OCI-LY7 (cell line): ENCODE data around the gene ADD2. TPM values are rescaled to one million over a fixed set of nuclear protein-coding genes. Genes with fewer than 3 reads are reported as not detected.

Experiments
- BruUV-seq: library from RNA; stranded (reverse); fragments of 400-500 nt; replicated peaks from 2 replicates; lab custom pipeline; 2021; lab: Mats Ljungman, UMichigan
- CTCF ChIA-PET: fragments of 300-600 bp; sonication (Branson Sonifier 250); formaldehyde crosslinking; loops from one replicate; lab custom pipeline; 2022; ENCODE audit warnings: antibody characterized with exemption; ENCODE audit not compliant: unreplicated experiment; lab: Charles Lee
- POLR2A ChIA-PET: fragments of 300-600 bp; sonication (Branson Sonifier 250); formaldehyde crosslinking; loops from one replicate; lab custom pipeline; 2022; ENCODE audit warnings: antibody characterized with exemption; lab: Charles Lee
- DNase-seq: peaks from one replicate; pipeline ENCODE4 v3.0.0-alpha.2; 2015; ENCODE audit warnings: low spot score
- H2AFZ ChIP-seq: fragments of 200-600 bp; sonication (generic), shearing (Covaris generic); 2 replicates; pipeline ENCODE4 v1.6.1; 2014; ENCODE audit warnings: mild to moderate bottlenecking, antibody characterized with exemption, low read length, moderate library complexity
- H3K27ac ChIP-seq: fragments of 200-600 bp; sonication (generic); 2 replicates; pipeline ENCODE4 v1.5.1; 2014; ENCODE audit warnings: mixed run types, low read depth, mild to moderate bottlenecking, moderate library complexity, low read length, inconsistent platforms; ENCODE audit not compliant: poor library complexity, severe bottlenecking
- H3K36me3 ChIP-seq: fragments of 200-600 bp; sonication (generic); 2 replicates; pipeline ENCODE4 v1.6.1; 2014; ENCODE audit warnings: mild to moderate bottlenecking, antibody characterized with exemption, low read length, moderate library complexity, mixed read lengths; ENCODE audit not compliant: insufficient read depth
- H3K4me1 ChIP-seq: fragments of 200-600 bp; sonication (generic); 2 replicates; pipeline ENCODE4 v1.5.1; 2014; ENCODE audit warnings: mild to moderate bottlenecking, low read length; ENCODE audit not compliant: insufficient read depth, poor library complexity, severe bottlenecking
- H3K4me2 ChIP-seq: fragments of 200-600 bp; sonication (generic); 2 replicates; pipeline ENCODE4 v1.6.1; 2014; ENCODE audit warnings: mild to moderate bottlenecking, low read length
- H3K4me3 ChIP-seq: fragments of 200-600 bp; sonication (generic); 2 replicates; pipeline ENCODE4 v1.5.1; 2014; ENCODE audit warnings: mild to moderate bottlenecking, low read depth, low read length; ENCODE audit not compliant: poor library complexity, severe bottlenecking
- H3K79me2 ChIP-seq: fragments of 200-600 bp; sonication (generic); 2 replicates; pipeline ENCODE4 v1.6.1; 2016; ENCODE audit warnings: low read depth, mild to moderate bottlenecking, low read length, moderate library complexity, mixed read lengths; ENCODE audit not compliant: insufficient read depth
- H3K9me2 ChIP-seq: fragments of 200-600 bp; sonication (generic); 2 replicates; pipeline ENCODE4 v1.6.1; 2016; ENCODE audit warnings: mild to moderate bottlenecking, low read length, mixed read lengths; ENCODE audit not compliant: insufficient read depth
- H3K9me3 ChIP-seq: fragments of 200-600 bp; sonication (generic); 2 replicates; pipeline ENCODE4 v1.6.1; 2014; ENCODE audit warnings: mild to moderate bottlenecking, mixed run types, low read length, mixed read lengths
- H4K20me1 ChIP-seq: fragments of 200-600 bp; sonication (generic); 2 replicates; pipeline ENCODE4 v1.6.1; 2014; ENCODE audit warnings: mild to moderate bottlenecking, antibody characterized with exemption, low read length, moderate library complexity, mixed read lengths; ENCODE audit not compliant: insufficient read depth
- EZH2phosphoT487 ChIP-seq: fragments of 200-600 bp; sonication (generic); IDR thresholded peaks from 2 replicates; pipeline ENCODE4 v1.6.1; 2018; ENCODE audit warnings: low read depth, borderline replicate concordance, mild to moderate bottlenecking, mixed run types, antibody characterized with exemption, low read length, moderate library complexity, mixed read lengths
- intact Hi-C: fragments of 100-400 bp; cut with micrococcal nuclease; formaldehyde crosslinking; loops from one replicate; pipeline ENCODE4 v1.10.0; 2022; ENCODE audit not compliant: unreplicated experiment
- total RNA-seq, 2 experiments: library from RNA; depleted of rRNA in 1 of 2; stranded (reverse); fragments of >200 nt in 1 of 2; shearing (Covaris generic) in 1 of 2; gene quantifications; 2 replicates each; pipeline ENCODE4 v1.2.3, GENCODE V29; 2014 to 2022
- TF ChIP-seq, protein P1 (sequence below): fragments of 200-600 bp; sonication (generic); conservative IDR thresholded peaks from 2 replicates; pipeline ENCODE4 v1.5.1; 2014; ENCODE audit warnings: mild to moderate bottlenecking, antibody characterized with exemption, low read length, moderate library complexity, mixed read lengths

Gene ADD2
- total RNA-seq, 2 experiments from 2014 or later, result not detected

DNA sequence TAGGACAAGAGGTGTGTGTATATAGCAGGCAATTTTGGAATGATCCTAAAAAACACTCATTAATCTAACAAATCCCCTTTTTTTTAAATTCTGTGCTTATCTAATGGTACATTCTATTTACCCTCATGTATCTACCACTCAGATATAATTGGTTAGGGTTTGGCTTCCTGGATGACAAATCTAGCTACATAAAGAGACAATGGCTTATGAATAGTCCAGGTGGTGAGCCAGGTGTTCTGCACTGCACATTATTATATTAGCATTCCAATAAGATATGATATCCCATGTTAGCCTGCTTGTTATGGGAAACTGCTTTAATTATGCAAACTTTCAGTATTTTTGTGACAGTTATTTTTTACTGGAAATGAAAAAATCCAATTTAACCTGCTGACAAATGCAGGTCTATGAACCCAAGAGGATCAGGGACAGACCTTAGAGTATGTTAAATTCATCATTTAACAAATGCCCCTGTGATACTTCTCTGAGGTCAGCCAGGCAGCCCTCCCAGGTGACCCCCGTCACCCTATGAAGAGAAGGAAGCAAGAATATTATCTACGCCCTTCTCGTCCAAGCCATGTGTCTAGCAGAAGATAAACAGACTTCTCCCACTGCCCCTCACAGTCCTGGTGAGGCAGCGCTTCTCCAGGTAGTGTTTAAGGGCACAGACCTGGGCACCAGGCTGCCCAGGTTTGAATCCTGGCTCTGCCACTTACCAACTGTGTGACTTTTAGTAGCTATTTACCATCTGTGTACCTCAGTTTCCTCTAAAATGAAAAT, 83.0 kb downstream of the ADD2 start:
- H3K4me3 ChIP-seq, result no peak overlapping the region
- no peaks in the 10 kb centered on the region for H3K4me1 ChIP-seq
- no peak overlapping the region for H2AFZ ChIP-seq
- ChIA-PET POLR2A (no interaction called here), CTCF (no interaction called here)
- intact Hi-C loops, result no loop called here
- no peak overlapping the region for H3K4me2 ChIP-seq
- H3K27ac ChIP-seq, result no peak overlapping the region
- H3K9me3 ChIP-seq, result no peaks in the 10 kb centered on the region
- BruUV-seq, result no TSS peak
- H3K9me2 ChIP-seq, result no peaks in the 10 kb centered on the region
- DNase-seq, result no peak
- no peaks in the 10 kb centered on the region for H4K20me1 ChIP-seq
- TF ChIP-seq, protein P1, sequence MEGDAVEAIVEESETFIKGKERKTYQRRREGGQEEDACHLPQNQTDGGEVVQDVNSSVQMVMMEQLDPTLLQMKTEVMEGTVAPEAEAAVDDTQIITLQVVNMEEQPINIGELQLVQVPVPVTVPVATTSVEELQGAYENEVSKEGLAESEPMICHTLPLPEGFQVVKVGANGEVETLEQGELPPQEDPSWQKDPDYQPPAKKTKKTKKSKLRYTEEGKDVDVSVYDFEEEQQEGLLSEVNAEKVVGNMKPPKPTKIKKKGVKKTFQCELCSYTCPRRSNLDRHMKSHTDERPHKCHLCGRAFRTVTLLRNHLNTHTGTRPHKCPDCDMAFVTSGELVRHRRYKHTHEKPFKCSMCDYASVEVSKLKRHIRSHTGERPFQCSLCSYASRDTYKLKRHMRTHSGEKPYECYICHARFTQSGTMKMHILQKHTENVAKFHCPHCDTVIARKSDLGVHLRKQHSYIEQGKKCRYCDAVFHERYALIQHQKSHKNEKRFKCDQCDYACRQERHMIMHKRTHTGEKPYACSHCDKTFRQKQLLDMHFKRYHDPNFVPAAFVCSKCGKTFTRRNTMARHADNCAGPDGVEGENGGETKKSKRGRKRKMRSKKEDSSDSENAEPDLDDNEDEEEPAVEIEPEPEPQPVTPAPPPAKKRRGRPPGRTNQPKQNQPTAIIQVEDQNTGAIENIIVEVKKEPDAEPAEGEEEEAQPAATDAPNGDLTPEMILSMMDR, result no peak
- no peak for TF ChIP-seq EZH2phosphoT487
- no peaks in the 10 kb centered on the region for H3K36me3 ChIP-seq
- H3K79me2 ChIP-seq, result no peaks in the 10 kb centered on the region

DNA sequence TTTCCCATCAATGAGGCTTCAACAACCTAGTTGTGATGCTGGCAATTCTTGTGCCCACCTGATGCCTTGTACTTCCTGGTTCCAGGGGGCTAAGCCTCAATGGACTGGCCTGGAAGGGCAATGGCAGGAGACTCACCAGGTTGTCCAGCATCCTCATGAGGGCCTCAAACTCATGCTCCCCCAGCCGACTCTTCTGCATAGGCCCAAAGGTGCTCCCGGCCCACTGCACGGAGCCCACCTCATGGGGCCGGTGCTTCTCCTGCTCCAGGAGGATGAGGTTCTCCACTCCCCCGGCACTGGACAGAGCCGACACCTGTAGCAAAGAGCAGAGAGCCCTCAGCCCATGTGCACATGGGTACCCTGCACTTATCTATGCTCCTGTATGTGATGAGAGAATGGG, 84.5 kb downstream of the ADD2 start:
- H4K20me1 ChIP-seq, result no peaks in the 10 kb centered on the region
- CTCF ChIA-PET, result no interaction called here
- no peaks in the 10 kb centered on the region for H3K4me1 ChIP-seq
- no peak for DNase-seq
- intact Hi-C loops, result no loop called here
- H3K9me3 ChIP-seq, result no peaks in the 10 kb centered on the region
- no peak overlapping the region for H3K4me3 ChIP-seq
- TF ChIP-seq, protein P1, result no peak
- TF ChIP-seq EZH2phosphoT487, result no peak
- no peak overlapping the region for H2AFZ ChIP-seq
- no peak overlapping the region for H3K27ac ChIP-seq
- no peak overlapping the region for H3K4me2 ChIP-seq
- no peaks in the 10 kb centered on the region for H3K36me3 ChIP-seq
- H3K9me2 ChIP-seq, result no peaks in the 10 kb centered on the region
- no TSS peak for BruUV-seq
- POLR2A ChIA-PET, result no interaction called here
- H3K79me2 ChIP-seq, result no peaks in the 10 kb centered on the region

DNA sequence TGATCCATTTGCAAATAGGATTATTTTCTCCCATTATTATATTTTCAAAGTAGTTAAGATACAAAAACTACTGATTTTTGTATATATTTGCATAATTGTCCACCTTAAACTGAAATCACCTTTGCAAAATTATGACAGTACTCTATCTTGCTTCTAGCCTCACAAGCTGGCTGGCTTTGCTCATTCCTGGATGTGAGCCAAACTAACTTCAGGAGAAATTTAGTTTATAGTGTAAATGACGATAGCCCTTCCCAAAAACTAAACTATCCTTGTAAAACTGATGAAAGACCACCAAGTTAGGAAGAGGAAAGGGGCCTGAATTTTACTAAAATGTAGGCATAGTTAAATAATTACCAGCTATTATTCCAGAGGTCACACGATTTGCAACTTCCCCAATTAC, 87.3 kb downstream of the ADD2 start:
- Histone ChIP-seq H2AFZ (no peak overlapping the region), H3K9me2 (no peaks in the 10 kb centered on the region), H3K79me2 (no peaks in the 10 kb centered on the region), H3K4me3 (no peak overlapping the region), H3K36me3 (no peaks in the 10 kb centered on the region), H3K4me1 (no peaks in the 10 kb centered on the region), H3K4me2 (no peak overlapping the region), H4K20me1 (no peaks in the 10 kb centered on the region), H3K9me3 (no peaks in the 10 kb centered on the region), H3K27ac (no peak overlapping the region)
- no TSS peak for BruUV-seq
- TF ChIP-seq, protein P1, result no peak
- TF ChIP-seq EZH2phosphoT487, result no peak
- DNase-seq, result no peak
- POLR2A ChIA-PET, result no interaction called here
- CTCF ChIA-PET, result no interaction called here
- intact Hi-C loops, result no loop called here
